NOMO-1 (cell line): ENCODE results near the gene E2F1.
A peak's percentile ranks its signal among the peaks of the same experiment; 100 is the strongest.

Experiments
- DNase-seq, 2 experiments: peaks; one replicate each; lab custom pipeline; 2025; ENCODE audit not compliant: unreplicated experiment in 2 of 2; lab: John Stamatoyannopoulos, UW

Gene E2F1

DNA sequence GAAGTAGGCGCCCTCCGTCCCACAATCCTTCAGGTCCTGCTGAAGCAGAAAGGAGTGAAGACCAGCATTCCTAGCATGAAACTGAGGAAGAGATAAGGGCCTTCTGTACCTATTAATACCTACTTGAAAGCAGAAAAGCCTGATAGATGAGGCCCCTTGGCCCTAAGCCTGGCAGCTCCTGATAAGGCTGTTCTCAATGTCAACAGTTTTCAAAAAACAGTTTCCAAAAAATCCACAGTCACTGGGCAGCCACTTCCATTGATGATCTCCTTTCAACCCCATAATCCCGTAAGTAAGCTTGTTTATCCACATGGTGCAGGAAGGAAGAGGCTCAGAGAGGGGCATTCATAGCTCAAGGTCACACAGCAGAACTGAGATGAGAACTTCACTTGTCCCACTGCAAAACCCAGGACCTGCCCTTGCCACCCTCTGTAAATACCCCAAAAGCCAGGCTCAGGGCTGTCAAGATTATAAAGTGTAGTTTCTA is 2.8 kb upstream of the E2F1 start:
- no peak for DNase-seq

DNA sequence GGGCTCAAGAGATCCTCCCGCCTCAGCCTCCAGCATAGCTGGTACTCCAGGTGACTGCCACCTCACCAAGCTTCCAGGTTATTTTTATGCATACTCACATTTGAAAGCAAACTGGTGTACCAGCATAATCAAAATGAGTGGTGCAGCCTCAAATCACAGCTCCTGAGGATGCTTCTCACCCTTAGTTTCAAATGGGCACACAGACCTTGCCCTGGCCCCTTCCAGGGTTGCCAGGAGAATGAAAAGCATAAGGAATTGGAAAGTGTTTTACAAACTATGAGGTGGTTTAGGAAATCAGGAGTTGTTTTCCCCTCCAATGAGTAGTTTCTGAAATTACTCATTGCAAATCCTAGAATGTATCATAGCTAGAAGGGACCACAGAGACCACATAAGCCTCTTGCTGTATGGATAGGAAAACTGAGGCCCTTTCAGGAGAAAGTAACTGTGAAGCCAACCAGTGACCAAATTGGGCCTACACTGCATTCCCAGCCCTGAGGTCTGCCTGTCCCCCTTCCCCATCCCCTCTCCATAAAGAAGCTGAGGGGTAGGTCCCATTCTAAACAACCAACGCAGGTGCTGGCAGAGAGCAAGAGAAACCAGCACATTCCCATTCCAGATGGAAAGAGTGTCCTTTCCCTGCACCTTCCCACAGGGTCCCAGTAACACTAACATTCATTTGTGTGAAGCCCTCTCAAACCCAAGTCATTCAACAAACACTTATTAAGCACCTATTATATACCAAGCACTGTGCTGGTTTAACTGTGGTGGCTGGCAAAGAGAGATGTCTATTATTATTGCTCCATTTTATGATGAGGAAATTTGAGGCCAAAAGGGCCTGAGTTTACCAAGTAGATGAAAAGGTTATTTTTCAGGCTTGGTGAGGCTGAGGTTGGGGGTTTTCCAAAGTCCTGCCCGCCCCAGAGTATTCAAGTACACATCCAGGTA is 2.1 kb upstream of the E2F1 start:
- no peak for DNase-seq

DNA sequence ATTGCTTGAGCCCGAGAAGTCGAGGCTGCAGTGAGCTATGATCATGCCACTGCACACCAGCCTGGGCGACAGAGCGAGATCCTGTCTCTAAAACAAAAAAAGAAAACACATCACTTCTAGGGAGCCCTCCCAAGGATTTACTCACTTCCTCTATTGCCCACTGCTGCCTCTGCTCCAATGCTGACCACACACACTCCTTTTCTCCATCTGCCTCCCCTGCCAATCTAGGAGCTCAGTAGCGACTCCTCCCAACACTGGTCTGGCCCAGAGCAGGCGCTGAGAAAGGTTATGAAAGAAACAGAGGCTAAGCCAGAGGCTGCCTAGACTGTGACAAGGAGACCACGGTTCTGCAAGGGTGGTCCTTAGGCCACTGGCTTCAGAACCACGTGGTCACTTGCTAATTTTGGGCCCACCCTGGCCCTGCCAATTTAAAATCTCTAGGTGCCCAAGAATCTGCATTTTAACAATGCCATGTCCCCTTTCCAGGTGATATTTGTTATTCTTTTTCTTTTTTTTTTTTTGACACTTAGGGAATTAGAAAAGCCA is 1.3 kb upstream of the E2F1 start:
- peak; percentile 88 to 89 for DNase-seq

DNA sequence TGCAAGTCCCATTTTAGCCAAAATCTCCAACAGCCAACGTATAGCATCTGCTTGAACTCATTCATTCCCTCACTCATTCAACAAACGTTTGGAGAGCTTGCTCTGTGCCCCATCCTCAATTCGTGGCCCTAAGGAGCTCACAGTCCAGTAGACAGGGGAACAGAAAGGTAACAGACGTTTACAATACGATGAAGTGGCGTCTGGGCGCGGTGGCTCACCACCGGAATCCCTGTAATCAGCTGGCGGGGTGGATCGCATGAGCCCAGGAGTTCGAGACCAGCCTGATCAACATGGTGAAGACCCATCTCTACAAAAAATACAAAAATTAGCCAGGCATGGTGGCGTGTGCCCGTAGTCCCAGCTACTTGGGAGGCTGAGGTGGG is 790 bp upstream of the E2F1 start:
- DNase-seq: no peak

DNA sequence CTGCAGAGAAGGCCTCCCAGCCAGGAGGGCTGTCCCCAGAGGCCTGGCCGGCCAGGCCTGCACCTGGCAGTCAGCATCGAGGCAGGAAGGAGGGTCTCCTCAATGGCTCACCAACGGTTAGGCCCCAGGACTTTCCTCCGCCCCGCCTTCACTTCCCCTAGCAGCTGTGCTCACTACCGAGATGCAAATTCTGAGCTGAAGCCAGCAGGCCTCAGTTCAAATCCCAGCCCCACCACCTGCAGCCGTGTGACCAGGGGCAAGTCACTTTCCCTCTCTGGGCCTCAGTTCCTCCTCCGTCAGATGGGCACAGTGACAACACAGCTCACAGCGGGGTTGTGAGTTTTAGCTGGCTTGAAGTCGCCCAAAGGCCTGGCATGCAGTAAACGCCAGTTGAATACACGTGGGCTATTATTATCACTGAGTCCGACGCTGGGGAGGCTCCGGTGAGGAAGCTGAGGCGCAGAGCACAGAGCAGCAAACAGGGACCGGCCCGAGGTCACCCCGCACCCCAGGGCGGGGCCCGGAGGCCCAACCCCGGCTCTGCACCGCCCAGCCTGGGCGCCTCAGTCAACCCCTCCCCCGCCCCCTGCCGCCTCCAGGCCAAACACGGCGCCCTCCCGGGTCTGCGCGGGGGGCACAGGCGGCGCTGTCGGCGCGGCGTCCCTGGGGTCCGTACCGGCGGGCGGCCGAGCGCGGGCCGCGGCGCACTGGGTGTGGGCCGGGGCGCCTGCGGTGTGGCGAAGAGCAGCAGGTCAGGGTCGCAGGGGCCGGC is 671 bp downstream of the E2F1 start:
- peak; percentile 43 to 50 for DNase-seq

DNA sequence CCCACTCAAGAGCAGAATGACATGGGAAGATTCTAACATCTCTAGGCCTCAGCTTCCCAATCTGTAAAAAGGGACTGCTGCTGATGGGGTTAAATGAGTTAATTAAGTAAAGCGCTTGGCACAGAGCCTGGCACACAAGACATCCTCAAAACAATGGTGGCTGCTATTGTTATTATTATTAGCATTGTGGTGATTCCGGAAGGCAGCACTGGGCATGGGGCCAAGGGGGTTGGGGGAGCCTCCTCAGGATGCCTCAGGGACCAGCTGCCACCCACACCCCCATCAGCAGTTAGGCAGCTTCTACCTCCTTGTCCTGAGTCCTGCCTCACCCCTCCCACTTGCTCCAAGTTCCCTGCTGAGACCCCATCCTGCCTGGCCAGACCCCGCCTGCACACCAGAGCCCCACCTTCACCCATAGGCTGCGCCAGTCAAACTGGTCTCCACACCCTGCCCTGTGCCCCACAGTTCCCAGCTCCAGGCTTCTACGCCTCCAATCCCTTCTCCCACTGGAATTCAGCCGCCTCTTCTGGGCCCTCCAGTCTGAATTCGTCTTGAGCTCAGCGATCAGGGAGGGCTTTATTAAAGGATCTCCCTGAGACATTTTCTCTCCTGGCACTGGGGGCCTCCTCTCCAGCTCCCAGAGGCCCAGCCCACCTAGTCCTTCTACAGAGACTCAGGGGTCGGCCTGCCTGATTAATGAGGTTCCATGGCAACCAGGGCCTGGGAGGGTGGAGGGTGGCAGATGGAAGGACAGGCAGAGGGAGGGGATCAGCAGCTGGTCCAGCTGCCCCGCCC is 1.5 kb downstream of the E2F1 start:
- no peak for DNase-seq

DNA sequence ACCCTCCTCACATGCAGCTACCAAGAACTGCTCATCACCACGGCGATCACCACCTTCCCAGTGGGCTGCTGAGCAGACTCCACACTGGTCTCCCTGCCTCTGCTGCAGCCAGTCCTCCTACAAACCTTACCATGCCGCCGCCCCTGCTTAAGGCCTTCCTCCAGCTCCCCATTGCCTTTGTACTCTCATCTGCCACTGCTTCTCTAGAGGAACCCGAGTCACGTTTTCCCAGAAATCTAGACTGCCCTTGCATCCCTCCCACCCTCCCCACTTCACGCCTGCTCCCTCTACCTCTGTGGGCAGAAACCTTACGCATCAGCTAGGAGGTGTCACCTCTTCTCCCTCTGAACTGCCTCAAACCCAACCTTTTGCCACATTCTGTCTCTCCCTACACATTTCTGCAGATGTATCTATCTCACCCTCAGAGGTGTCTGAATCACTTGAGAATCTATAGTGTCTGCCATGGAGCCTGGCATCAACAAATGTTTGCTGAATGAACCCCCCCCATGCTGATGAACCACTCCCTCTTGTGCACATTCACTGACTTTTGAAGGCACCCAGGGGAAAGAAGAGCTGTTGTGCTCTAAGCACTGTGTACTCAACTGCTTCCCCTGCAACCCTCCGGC is 4.3 kb downstream of the E2F1 start:
- no peak for DNase-seq

DNA sequence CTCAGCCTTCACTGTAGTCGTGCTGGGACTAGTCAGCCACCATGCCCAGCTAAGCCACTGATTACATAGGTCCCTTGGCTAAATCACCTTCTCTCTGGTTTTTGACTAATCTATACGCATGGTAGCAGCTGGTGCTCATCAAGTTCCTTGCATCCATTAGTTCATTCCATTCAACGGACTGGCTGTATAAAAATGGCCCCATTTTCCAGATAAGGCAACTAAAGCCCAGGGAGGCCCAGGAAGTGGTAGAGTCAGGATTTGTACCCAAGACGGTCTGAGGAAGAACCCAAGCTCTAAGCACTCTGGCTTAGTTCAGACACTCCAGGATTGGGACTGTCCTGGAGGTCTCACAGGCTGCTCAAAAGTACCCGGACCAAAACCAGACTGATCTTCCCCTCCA is 4.9 kb downstream of the E2F1 start:
- DNase-seq: no peak

DNA sequence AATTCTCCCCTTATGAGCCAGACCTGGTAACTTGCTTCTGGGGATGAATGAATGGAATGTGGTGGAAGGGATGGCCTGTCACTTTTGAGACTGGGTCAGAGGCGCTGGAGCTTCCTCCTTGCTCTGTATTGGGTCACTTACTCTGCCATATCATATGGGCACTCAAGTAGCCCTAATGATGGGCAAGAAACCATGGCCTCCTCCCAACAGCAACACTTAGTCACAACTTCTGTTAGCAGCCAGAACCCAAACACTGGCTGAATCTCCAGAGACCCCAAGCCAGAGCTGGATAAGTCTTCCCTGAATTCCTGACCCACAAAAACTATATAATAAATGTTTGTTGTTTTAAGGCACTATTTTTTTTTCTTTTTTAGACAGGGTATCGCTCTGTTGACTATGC is 5.5 kb downstream of the E2F1 start:
- no peak for DNase-seq

DNA sequence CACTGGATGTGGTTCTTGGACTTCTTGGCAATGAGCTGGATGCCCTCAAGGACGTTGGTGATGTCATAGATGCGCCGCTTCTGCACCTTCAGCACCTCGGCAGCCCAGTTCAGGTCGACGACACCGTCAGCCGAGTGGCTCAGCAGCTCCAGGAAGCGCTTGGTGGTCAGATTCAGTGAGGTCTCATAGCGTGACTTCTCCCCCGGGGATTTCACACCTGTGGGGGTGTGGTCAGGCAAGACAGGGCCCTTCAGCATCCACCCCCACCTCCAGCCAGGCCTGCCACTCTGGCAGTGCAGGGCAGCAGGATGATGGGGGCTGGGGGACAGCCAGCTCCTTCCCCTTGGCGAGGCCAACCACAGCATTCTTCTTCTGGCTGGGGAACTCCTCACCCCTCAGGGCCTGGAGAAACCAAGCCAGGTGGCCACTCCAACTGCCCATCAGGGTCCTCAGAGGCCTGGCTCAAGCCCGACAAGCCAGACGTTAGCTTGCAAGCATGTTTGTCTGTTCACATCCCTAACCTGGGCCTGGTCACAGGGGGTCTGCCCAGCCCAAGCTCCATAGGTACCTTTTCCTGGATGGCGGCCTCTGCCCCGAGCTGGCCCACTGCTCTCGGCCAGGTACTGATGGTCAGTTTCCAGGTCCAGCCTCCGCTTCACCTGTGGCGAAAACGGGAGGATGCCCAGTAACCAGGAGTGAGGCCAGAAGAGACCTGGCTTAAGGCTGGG is 6.3 kb downstream of the E2F1 start:
- DNase-seq: no peak

DNA sequence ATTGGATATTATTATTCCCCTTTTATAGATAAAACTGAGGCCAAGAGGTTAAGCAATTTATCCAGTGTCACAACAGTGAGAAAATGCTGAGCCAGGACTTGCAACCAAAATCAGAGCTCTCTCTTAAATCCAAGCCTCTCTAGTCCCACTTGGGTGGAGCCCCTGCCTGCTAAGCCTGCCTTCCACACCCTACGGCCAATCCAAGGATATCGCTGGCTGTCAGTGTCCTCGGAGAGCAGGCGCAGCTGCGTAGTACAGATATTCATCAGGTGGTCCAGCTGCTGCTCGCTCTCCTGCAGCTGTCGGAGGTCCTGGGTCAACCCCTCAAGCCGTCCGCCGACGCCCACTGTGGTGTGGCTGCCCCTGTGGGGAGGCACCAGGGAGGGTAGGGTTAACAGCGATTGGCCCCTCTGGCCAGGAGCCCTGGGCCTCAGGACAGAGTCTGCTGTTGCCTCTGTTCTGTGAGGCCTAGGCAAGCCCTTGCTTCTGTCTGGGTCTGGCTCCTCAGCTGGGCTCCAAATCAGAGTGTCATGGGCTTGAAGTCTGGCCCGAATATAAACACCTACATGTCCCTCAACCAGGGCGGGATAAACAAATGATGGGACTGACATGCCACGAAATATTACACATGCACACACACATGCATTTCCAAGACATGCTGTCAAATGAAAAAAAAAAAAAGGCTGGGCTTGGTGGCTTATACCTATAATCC is 8.0 kb downstream of the E2F1 start:
- DNase-seq: no peak

DNA sequence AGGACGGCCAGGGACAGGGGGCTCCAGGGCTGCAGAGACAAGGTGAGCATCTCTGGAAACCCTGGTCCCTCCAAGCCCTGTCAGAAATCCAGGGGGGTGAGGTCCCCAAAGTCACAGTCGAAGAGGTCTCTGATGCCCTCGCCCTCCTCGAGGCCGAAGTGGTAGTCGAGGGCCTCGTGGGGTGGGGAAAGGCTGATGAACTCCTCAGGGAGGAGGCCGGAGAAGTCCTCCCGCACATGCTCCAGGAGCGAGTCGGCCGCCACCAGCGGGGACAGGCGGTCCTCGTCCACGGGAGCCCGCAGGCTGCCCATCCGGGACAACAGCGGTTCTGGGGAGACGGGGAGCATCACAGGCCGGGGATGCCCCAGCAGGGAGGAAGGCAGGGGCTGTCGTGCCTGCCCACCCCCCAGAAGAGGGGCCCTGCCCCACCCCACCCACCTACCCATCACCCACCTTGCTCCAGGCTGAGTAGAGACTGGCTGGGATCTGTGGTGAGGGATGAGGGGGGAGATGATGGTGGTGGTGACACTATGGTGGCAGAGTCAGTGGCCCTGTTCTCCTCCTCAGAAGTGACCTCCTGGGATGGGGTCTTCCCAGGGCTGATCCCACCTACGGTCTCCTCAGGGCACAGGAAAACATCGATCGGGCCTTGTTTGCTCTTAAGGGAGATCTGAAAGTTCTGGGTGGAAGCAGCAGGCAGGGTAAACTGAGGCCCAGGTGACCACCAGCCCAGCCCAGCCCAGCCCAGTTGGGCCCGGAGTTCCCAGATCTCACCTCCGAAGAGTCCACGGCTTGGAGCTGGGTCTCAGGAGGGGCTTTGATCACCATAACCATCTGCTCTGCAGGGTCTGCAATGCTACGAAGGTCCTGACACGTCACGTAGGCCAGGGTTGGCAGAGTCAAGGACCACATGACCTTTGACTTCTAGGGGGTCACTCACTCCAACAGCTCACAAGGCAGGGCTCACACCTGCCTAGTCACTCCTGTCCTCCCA is 9.2 kb downstream of the E2F1 start:
- no peak for DNase-seq

DNA sequence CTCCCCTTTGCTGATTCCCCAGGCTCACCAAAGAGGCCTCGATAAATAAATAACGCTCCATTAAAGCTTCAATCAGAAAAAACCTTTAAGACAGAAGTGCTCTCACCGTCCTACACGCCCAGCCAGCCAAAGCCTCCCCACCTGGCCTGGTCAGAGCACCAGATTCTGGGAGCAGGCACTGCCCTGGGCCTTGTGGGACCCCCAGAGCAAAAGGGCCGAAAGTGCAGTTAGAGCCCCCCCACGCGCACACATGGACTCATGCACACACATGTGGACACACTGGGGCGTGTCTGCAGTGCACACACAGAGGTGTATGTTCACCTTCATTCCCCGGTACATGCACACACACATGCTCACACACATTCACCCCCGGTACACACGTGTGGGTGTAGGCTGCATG is 10.1 kb downstream of the E2F1 start:
- no peak for DNase-seq

DNA sequence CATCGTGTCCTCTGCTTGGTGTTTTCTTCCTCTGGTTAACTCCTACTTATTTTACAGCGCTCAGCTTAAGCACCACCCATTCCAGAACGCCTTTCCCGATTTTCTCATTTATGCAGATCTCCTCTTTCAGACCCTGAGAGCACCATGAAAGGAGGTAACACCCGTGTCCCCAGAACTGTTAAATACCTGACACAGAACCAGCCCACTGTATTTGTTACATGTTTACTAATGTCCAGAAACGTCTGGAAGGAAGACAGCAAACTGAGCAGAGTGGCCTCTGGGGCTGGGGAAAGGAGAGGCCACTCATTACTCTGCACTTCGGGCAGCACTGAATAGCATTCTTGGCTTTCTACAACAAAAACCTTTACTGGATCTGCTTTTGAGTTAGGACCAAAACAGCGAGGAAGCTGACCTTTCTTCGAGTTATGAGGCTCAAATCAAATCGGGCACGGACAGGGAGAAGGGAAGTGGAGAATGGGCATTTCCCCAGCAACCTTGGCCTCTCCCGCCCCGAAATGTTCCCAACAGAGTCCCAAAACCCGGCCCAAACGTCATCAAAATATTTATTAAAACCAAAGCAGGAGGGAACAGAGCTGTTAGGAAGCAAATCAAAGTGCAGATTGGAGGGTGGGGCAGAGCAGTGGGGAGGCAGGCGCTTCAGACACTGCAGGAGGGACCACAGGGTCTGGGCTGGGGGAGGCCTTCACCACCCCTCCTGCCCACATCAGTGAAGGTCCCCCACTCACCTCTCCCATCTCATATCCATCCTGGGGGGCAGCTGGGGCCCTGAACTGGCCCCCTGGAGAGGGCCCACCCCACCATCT is 10.8 kb downstream of the E2F1 start:
- no peak for DNase-seq

DNA sequence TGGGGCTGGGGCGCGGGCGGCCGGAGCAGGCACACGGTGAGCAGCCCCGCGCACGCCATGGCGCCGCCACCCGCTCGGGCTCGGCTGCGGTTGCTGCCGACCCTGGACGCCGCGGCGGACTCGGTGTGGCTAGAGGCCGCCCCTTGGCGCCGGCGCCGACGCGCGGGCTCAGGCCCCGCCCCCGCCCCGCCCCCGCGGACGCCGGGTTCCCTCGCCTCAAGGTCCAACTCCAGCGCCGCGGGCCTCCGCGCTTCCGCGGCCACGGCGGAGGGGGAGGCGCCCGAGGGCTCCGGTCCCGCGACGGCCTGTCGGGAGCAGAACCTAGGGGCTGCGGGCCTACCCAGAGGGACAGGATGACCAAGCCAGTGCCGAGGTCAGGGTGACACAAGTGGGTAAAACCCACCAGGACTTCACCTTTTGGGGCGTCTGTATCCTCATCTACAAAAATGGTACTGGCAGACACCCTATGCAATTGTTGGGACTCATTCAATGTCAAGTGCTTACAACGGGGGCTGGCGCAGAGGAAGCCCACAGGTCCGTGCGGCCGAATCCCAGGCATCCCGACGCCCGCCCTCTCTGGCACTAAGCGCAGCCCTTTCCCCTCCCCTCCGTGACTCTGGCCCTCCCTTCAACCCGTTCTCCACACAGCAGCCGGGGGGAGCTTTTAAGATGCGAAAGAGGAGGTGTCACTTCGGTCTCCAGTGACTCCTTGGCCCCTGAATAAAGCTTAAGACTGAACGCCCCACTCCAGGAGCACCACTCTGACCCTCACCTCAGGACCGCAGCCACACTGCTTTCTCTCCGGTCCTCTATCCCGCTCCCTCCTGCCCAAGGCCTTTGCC is 11.7 kb downstream of the E2F1 start, which contains the start of gene NECAB3:
Gene NECAB3, minus strand, starts transcription at position 135 of the 842 bp plus-strand sequence. Its CDS starts 76 bp downstream, at position 59.
- DNase-seq: peak; percentile 52 to 69
